ENCODE data around the gene FMNL1.

FMNL1 gene

DNA sequence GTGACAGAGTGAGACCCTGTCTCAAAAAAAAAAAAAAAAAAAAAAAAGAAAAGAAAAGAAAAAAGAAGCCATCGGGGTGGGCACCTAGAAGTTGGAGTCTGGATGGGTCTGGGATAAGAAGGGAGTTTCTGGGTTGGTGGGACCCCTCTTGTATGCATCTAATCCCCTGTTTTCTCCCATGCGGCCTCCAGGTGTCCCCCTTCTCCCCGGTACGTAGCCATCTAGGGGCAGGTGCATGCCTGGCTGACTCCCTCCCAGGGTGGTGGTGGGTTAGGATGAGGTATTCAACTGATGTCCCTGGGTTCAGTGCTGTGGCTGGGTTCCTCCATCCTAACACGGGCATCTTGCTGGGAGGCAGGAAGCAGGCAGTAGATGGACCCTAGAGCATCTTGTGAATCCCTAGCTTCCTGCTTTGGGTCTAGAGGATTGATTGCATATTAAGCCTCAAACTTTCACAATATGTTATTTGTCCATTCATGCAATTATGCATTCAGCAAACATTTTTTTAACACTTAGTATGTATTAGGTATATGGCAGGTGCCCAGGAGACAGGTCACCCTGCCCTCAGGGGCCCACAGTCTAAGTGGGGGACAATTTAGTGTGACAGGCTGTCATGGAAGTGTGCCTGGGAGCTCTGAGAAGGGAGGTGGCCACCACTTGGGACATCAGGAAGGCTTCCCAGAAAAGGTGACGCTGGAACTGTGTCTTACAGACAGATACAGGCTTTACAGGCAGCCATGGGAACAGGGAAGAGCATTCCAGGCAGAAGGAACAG is 13.1 kb downstream of the FMNL1 start:
- H3K27ac Mint-ChIP-seq (ENCODE audit: low read depth) = peak overlapping the region; percentile 76
- peaks cover 83% of the 10 kb centered on the region for H3K4me1 Mint-ChIP-seq
- DNase-seq (ENCODE audit: low spot score in 2 of 2) (no peak), ATAC-seq (replicated peaks; ENCODE audit: extremely low read depth, poor library complexity, severe bottlenecking) (peak; percentile 57)
- peak overlapping the region; percentile 60 for H3K4me3 Mint-ChIP-seq
- peaks cover 59% of the 10 kb centered on the region for H3K36me3 Mint-ChIP-seq (ENCODE audit: insufficient read depth)
- no peaks in the 10 kb centered on the region for H3K27me3 Mint-ChIP-seq
- no peaks in the 10 kb centered on the region for H3K9me3 Mint-ChIP-seq

DNA sequence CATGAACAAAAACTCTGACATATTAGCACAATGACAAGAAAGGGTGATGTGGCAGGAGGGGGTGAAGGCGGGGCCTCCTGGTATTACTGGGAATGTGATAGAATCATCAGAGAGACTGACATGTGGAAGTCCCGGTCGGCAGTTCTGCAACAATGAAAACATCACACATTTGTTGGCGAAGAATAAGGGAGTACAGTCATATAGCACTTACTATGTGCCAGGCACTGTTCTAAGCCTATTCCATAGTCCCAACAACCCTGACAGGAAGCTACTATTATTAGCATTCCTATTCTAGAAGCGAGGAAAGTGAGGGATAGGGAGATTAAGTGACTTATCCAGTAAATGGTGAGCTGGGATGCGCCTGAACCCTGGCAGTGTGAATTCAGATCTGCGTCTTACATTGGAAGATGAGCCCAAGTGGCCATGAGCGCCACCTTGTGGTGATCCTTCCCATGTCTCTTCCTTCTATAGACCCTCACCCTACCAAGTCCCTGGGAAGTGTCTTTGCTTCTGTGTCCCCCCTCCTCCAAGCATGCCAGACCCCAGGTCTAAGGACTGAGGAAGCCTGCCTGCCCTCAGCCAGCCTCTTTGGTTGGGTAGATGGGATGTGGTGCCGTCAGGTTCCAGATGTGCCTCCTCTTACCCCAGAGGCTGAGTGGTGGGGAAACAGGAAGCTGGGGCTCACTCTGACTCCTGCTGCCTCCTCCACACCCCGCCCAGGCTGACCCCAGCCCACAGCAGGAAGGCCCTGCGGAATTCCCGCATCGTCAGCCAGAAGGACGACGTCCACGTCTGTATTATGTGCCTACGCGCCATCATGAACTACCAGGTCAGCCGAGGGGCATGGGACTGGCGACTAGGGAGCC is 14.0 kb downstream of the FMNL1 start:
- Mint-ChIP-seq H3K36me3 (ENCODE audit: insufficient read depth) (peaks cover 60% of the 10 kb centered on the region), H3K27me3 (no peaks in the 10 kb centered on the region), H3K27ac (ENCODE audit: low read depth) (peak overlapping the region; percentile 76), H3K4me3 (peak overlapping the region; percentile 60), H3K4me1 (peaks cover 79% of the 10 kb centered on the region), H3K9me3 (no peaks in the 10 kb centered on the region)
- peak; percentile 62 for ATAC-seq (replicated peaks; ENCODE audit: extremely low read depth, poor library complexity, severe bottlenecking)
- DNase-seq (ENCODE audit: low spot score in 2 of 2) = peak; percentile 60 to 73

- Mint-ChIP-seq H3K27me3 (no peaks in the 10 kb centered on the region), H3K27ac (ENCODE audit: low read depth) (no peak overlapping the region), H3K9me3 (no peaks in the 10 kb centered on the region), H3K36me3 (ENCODE audit: insufficient read depth) (peaks cover 61% of the 10 kb centered on the region), H3K4me1 (peaks cover 73% of the 10 kb centered on the region), H3K4me3 (no peak overlapping the region)
- DNase-seq (ENCODE audit: low spot score in 2 of 2) (no peak), ATAC-seq (replicated peaks; ENCODE audit: extremely low read depth, poor library complexity, severe bottlenecking) (no peak)
Measured at GRCh38 chr17:45236282-45236606, 14.6 kb downstream of the FMNL1 start.

DNA sequence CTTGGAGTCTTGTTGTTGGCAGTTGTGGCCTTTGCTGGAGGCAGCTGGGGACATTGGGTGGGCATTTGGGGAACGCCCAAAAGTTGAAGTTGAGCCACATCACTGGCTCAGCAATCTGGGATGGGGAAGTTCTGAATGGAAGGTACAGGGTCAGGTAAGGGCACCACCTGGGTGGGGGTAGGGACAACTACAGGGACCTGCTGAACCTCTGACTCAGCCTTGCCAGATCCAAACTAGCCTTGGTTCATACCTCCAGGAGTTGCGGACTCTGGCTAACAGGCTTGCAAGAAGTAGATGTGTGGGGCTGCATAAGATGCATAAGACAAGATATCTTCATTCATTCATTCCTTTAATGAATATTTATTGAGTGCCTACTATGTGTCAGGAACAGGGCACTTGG is 16.0 kb downstream of the FMNL1 start:
- DNase-seq (ENCODE audit: low spot score in 2 of 2) = no peak
- H3K4me3 Mint-ChIP-seq = no peak overlapping the region
- no peak for ATAC-seq (replicated peaks; ENCODE audit: extremely low read depth, poor library complexity, severe bottlenecking)
- H3K27me3 Mint-ChIP-seq = no peaks in the 10 kb centered on the region
- peak overlapping the region; percentile 87 for H3K27ac Mint-ChIP-seq (ENCODE audit: low read depth)
- H3K9me3 Mint-ChIP-seq = no peaks in the 10 kb centered on the region
- H3K36me3 Mint-ChIP-seq (ENCODE audit: insufficient read depth) = peaks cover 58% of the 10 kb centered on the region
- peaks cover 64% of the 10 kb centered on the region for H3K4me1 Mint-ChIP-seq

- Mint-ChIP-seq H3K4me1 (peaks cover 64% of the 10 kb centered on the region), H3K27ac (ENCODE audit: low read depth) (peak overlapping the region; percentile 87), H3K36me3 (ENCODE audit: insufficient read depth) (peaks cover 61% of the 10 kb centered on the region), H3K4me3 (no peak overlapping the region), H3K27me3 (no peaks in the 10 kb centered on the region), H3K9me3 (no peaks in the 10 kb centered on the region)
- ATAC-seq (replicated peaks; ENCODE audit: extremely low read depth, poor library complexity, severe bottlenecking) (no peak), DNase-seq (ENCODE audit: low spot score in 2 of 2) (no peak)
Measured at GRCh38 chr17:45238155-45238774, 16.6 kb downstream of the FMNL1 start.

GRCh38 chr17:45240905-45241327 is 19.2 kb downstream of the FMNL1 start:
- Mint-ChIP-seq H3K27ac (ENCODE audit: low read depth) (no peak overlapping the region), H3K36me3 (ENCODE audit: insufficient read depth) (peaks cover 73% of the 10 kb centered on the region), H3K4me3 (no peak overlapping the region), H3K27me3 (no peaks in the 10 kb centered on the region), H3K9me3 (no peaks in the 10 kb centered on the region), H3K4me1 (peaks cover 50% of the 10 kb centered on the region)
- ATAC-seq (replicated peaks; ENCODE audit: extremely low read depth, poor library complexity, severe bottlenecking) (no peak), DNase-seq (ENCODE audit: low spot score in 2 of 2) (no peak)

DNA sequence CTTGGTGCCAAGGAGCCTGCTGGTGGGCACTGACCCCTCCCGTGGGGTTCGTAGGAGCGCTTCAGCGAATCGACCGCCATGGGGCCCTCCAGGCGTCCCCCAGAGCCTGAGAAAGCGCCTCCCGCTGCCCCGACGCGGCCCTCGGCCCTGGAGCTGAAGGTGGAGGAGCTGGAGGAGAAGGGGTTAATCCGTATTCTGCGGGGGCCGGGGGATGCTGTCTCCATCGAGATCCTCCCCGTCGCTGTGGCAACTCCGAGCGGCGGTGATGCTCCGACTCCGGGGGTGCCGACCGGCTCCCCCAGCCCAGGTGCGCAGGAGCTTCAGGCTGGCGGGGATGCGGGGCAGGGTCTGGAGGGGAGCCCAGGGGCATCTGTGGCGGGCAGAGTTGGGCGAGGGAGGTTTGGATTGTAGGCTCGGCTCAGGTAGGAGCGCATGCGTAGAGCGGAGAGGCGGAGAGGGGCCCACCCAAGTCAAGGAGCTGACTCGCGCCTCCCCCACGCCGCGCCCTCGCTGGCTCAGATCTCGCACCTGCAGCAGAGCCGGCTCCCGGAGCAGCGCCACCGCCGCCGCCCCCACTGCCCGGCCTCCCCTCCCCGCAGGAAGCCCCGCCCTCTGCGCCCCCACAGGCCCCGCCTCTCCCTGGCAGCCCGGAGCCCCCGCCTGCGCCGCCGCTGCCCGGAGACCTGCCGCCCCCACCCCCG is 19.8 kb downstream of the FMNL1 start:
- no peak overlapping the region for H3K27ac Mint-ChIP-seq (ENCODE audit: low read depth)

GRCh38 chr17:45242029-45242414 is 20.3 kb downstream of the FMNL1 start:
- Mint-ChIP-seq H3K9me3 (no peaks in the 10 kb centered on the region), H3K27me3 (no peaks in the 10 kb centered on the region), H3K27ac (ENCODE audit: low read depth) (peak overlapping the region; percentile 61), H3K4me3 (no peak overlapping the region), H3K36me3 (ENCODE audit: insufficient read depth) (peaks cover 74% of the 10 kb centered on the region), H3K4me1 (peaks cover 60% of the 10 kb centered on the region)
- ATAC-seq (replicated peaks; ENCODE audit: extremely low read depth, poor library complexity, severe bottlenecking) (no peak), DNase-seq (ENCODE audit: low spot score in 2 of 2) (no peak)

More for the DNA sequence above, 19.8 kb downstream of the FMNL1 start:
- H3K4me1 Mint-ChIP-seq = peaks cover 55% of the 10 kb centered on the region
- H3K9me3 Mint-ChIP-seq = no peaks in the 10 kb centered on the region
- ATAC-seq (replicated peaks; ENCODE audit: extremely low read depth, poor library complexity, severe bottlenecking) (no peak), DNase-seq (ENCODE audit: low spot score in 2 of 2) (no peak)
- H3K4me3 Mint-ChIP-seq = no peak overlapping the region
- peaks cover 72% of the 10 kb centered on the region for H3K36me3 Mint-ChIP-seq (ENCODE audit: insufficient read depth)
- no peaks in the 10 kb centered on the region for H3K27me3 Mint-ChIP-seq

DNA sequence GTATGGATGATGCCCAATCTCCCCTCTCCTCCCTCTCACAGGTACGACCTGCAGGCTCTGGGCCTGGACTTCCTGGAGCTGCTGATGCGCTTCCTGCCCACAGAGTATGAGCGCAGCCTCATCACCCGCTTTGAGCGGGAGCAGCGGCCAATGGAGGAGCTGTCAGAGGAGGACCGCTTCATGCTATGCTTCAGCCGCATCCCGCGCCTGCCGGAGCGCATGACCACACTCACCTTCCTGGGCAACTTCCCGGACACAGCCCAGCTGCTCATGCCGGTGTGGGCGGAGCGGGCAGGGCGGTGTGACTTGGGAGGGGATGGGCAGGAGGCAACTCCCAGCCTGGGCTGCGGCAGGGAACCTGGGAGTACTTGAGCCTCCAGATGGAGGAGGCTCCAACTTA is 22.1 kb downstream of the FMNL1 start:
- peaks cover 59% of the 10 kb centered on the region for H3K4me1 Mint-ChIP-seq
- H3K27ac Mint-ChIP-seq (ENCODE audit: low read depth) = no peak overlapping the region
- no peaks in the 10 kb centered on the region for H3K9me3 Mint-ChIP-seq
- DNase-seq (ENCODE audit: low spot score in 2 of 2) (no peak), ATAC-seq (replicated peaks; ENCODE audit: extremely low read depth, poor library complexity, severe bottlenecking) (no peak)
- no peaks in the 10 kb centered on the region for H3K27me3 Mint-ChIP-seq
- peaks cover 72% of the 10 kb centered on the region for H3K36me3 Mint-ChIP-seq (ENCODE audit: insufficient read depth)
- no peak overlapping the region for H3K4me3 Mint-ChIP-seq

DNA sequence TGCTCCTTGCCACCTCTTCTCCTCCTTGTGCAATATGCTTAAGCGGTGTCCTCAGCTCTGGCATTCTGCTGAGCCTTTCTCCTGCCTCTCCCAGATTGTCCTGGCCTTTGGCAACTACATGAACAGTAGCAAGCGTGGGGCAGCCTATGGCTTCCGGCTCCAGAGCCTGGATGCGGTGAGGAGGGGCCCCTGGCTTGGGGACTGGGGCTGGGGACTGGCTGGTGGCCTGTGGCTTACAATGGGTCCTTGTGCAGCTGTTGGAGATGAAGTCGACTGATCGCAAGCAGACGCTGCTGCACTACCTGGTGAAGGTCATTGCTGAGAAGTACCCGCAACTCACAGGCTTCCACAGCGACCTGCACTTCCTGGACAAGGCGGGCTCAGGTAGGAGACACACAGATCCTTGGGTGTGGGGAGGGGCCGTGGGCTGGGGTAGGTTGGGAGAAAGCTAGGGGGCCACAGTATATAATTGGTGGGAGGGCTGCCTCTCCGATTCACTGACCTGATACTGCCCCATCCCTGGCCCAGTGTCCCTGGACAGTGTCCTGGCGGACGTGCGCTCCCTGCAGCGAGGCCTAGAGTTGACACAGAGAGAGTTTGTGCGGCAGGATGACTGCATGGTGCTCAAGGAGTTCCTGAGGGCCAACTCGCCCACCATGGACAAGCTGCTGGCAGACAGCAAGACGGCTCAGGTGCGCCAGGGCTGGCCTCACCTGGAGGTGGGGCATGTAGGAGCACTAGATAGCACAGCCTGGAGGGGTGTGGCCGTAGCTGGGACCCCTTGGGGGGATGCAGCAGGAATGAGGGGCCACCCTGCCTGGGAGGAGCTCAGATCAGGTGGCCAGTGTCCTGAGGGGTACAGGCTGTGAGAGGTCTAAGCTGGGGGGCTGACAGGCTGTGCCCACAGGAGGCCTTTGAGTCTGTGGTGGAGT is 23.3 kb downstream of the FMNL1 start:
- no peaks in the 10 kb centered on the region for H3K9me3 Mint-ChIP-seq
- H3K4me1 Mint-ChIP-seq = peaks cover 51% of the 10 kb centered on the region

GRCh38 chr17:45246338-45246737 is 24.7 kb downstream of the FMNL1 start:
- H3K27ac Mint-ChIP-seq (ENCODE audit: low read depth) = peak overlapping the region; percentile 94
- peak overlapping the region; percentile 83 for H3K4me3 Mint-ChIP-seq
- no peaks in the 10 kb centered on the region for H3K27me3 Mint-ChIP-seq
- DNase-seq (ENCODE audit: low spot score in 2 of 2) = no peak
- ATAC-seq (replicated peaks; ENCODE audit: extremely low read depth, poor library complexity, severe bottlenecking) = no peak
- H3K4me1 Mint-ChIP-seq = peaks cover 48% of the 10 kb centered on the region
- no peaks in the 10 kb centered on the region for H3K9me3 Mint-ChIP-seq
- peaks cover 66% of the 10 kb centered on the region for H3K36me3 Mint-ChIP-seq (ENCODE audit: insufficient read depth)

More for the DNA sequence above, 23.3 kb downstream of the FMNL1 start:
- peak overlapping the region; percentile 71 for H3K27ac Mint-ChIP-seq (ENCODE audit: low read depth)
- peak overlapping the region; percentile 23 for H3K4me3 Mint-ChIP-seq
- H3K36me3 Mint-ChIP-seq (ENCODE audit: insufficient read depth) = peaks cover 65% of the 10 kb centered on the region
- no peaks in the 10 kb centered on the region for H3K27me3 Mint-ChIP-seq
- DNase-seq (ENCODE audit: low spot score in 2 of 2) (no peak), ATAC-seq (replicated peaks; ENCODE audit: extremely low read depth, poor library complexity, severe bottlenecking) (no peak)
